AG10803 (cell line): ENCODE measurements around the gene FOXN1.

Experiments used
- DNase-seq: peaks from one replicate; pipeline ENCODE4 v3.0.0; 2010; ENCODE audit warnings: low read depth
- H3K4me3 ChIP-seq: 2 replicates; pipeline ENCODE4 v1.5.1; 2011; ENCODE audit warnings: mild to moderate bottlenecking, low read length, control low read depth
- TF ChIP-seq, protein P1 (sequence below): conservative IDR thresholded peaks from 2 replicates; pipeline ENCODE4 v1.5.1; 2011; ENCODE audit warnings: mild to moderate bottlenecking, low read length, control low read depth, inconsistent platforms

Gene FOXN1

DNA sequence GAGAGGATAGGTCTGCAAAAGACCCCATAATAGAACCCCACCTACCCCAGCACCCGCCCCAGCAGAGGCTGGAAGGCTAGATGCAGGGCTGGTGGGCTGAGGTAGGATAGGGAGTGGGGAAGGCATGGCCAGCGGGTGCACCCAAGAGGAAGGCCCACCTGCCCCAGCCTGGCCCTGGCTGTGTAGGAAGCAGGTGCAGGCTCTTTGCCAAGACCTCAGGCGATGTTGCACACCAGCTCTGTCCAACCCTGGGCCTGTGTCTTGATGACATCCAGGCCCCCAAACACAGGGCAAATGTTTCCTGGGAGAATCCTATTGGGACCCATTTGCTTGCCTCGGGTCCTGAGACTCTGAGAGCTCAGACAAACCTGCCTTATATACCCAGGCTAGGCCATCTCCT lies 34.1 kb downstream of the FOXN1 start:
- no peak for DNase-seq
- TF ChIP-seq, protein P1, sequence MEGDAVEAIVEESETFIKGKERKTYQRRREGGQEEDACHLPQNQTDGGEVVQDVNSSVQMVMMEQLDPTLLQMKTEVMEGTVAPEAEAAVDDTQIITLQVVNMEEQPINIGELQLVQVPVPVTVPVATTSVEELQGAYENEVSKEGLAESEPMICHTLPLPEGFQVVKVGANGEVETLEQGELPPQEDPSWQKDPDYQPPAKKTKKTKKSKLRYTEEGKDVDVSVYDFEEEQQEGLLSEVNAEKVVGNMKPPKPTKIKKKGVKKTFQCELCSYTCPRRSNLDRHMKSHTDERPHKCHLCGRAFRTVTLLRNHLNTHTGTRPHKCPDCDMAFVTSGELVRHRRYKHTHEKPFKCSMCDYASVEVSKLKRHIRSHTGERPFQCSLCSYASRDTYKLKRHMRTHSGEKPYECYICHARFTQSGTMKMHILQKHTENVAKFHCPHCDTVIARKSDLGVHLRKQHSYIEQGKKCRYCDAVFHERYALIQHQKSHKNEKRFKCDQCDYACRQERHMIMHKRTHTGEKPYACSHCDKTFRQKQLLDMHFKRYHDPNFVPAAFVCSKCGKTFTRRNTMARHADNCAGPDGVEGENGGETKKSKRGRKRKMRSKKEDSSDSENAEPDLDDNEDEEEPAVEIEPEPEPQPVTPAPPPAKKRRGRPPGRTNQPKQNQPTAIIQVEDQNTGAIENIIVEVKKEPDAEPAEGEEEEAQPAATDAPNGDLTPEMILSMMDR = no peak
- no peak overlapping the region for H3K4me3 ChIP-seq

DNA sequence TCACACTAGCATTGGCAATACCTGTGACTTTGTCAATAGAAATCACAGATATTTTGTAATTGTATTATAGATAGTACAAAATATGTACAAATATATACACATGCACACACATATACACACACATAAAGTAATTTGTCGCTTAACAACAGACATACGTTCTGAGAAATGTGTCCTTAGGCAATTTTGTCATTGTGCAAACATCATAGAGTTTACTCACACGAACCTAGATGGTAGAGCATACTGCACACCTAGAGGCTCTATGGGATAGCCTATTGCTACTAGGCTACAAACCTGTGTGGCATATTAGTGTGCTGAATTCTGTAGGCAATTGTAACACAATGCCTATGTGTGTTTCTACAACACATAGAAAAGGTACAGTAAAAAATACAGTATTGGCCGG lies 35.3 kb downstream of the FOXN1 start:
- no peak for DNase-seq
- H3K4me3 ChIP-seq = no peak overlapping the region
- TF ChIP-seq, protein P1 = no peak

DNA sequence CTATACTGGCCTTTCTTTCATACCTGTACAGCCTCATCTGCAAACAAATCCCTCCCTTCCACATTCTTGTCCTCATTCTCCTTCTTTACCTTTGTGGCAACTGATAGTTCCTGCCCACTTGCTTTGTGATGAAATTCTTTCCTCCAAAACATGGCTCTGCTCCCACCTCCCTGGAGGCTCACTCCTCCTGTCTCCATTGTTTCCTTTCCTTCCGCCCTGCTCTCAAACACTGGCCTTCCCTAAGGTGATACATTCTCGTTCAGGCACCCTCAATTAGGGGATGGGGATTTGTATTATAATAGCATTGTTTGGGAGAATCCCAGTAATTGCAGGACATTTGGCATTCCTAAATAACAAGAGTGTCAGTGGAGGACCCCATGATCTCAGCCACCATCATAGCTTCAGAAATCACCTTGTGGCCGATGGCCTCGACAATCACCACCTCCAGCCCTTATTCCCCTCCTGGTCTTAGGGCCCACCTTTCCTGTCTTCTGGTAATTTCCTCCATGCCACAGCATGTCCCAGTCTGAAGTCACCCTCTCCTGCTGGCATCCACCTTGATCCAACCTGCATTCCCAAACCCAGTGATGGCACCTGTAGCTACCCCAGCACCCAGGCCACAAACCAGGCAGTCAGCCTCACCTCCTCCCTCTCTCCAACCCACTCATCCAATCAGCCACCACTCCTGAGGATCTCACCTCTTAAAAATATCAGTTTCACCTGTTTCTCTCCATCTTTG lies 38.4 kb downstream of the FOXN1 start:
- no peak for DNase-seq
- H3K4me3 ChIP-seq = no peak overlapping the region
- TF ChIP-seq, protein P1 = no peak

DNA sequence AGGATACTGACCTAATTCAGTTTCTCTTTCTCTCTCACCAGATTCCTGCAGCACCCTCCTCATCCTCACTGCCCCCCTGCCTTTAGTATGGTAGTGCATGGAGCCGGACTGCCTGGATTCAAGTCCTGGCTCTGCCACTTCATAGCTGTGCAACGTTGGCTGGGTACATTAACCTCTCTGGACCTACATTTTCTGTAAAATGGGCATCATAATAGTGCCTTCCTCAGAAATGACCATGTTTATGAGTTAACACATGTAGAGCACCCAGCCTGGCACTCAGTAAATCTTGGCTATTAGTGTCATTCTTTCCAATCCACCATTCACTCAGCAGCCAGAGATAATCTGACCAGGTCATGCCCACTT lies 39.0 kb downstream of the FOXN1 start:
- no peak for DNase-seq
- H3K4me3 ChIP-seq = no peak overlapping the region
- TF ChIP-seq, protein P1 = no peak

DNA sequence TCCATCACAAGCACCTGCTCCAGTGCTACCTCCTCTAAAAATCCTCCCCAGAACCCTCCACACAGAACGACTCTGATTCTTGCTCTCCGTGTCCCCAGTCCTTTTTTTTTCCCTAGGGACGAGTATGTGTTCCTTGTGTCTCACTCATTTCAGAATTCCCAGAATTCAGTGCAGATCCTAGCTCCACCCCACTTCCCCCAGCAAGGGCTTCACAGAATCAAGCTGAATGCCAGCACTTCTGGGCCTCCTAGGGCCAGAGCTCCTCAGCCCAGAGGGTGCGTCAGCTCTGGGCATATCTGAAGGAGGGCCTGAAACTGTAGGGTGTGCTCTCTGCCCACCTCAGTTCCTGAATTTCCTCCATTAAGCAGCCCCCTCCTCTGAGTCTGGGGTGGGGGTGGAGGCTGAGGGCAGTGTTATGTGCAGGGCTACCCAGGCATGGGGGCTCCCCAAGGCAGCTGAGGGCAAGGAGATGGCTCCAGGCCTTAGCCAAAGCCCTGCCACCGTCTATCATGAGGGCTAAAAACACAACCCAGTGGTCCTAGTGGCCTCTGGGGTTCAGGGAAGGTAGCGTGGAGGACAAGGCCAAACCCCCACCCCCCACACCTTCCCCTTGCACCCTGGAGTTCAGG lies 39.8 kb downstream of the FOXN1 start:
- TF ChIP-seq, protein P1 = no peak
- DNase-seq = no peak
- H3K4me3 ChIP-seq = no peak overlapping the region

DNA sequence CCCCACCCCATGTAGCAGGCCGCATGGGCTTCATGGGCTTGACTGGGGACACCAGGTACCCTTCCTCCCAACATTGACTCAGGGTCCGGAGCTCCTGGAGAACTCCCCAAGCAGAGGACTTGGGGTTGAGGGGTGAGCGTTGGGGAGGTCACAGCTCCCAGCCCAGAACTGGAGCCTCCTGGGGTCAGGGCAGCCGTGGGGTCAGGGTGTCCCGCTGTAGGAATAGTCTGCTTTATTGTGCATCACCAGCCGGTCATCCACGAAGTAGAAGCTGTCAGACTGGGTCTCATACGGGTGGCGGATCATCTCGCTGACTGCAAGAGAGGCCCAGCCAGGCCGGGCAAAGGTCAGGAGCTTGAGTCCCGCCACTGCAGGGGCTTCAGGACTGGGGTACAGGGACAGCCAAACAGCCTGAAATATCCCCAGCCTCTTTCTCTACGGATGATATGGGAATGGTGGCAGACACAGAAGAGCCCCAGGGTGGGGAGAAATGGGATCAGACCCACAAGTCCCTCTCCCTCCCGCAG lies 41.0 kb downstream of the FOXN1 start:
- no peak for DNase-seq
- H3K4me3 ChIP-seq = no peak overlapping the region
- TF ChIP-seq, protein P1 = no peak
